HepG2 (cell line): ENCODE results near the gene LDLRAP1. TPM values are rescaled to one million over a fixed set of nuclear protein-coding genes. Genes with fewer than 3 reads are reported as not detected.

ENCODE experiments used
- ATAC-seq: fragments of 200-7000 bp; cut with Tn5 transposase; 3 replicates; pipeline ENCODE4 v1.9.1; 2020; ENCODE audit warnings: mild to moderate bottlenecking, moderate library complexity
- BruUV-seq: library from RNA; stranded (reverse); fragments of 400-500 nt; replicated peaks from 2 replicates; lab custom pipeline; 2021; lab: Mats Ljungman, UMichigan
- CTCF ChIA-PET: fragments of 300-600 bp; formaldehyde crosslinking; extraction: SDS; loops from one replicate; lab custom pipeline; 2021; ENCODE audit warnings: low total read pairs, inconsistent platforms, low intra/inter-chr PET ratio; lab: Yijun Ruan, JAX
- POLR2A ChIA-PET: fragments of 350-600 bp; sonication (Branson Sonifier 250); formaldehyde crosslinking; loops from one replicate; lab custom pipeline; 2020; ENCODE audit warnings: antibody characterized with exemption, inconsistent platforms; lab: Yijun Ruan, JAX
- DNase-seq: peaks from one replicate; pipeline ENCODE4 v3.0.0-alpha.2; 2015; ENCODE audit warnings: low spot score
- FAIRE-seq: peaks from 3 replicates; lab custom pipeline; 2011; peaks lifted over from hg19 to GRCh38; lab: Jason Lieb, UNC
- H2AFZ ChIP-seq: one replicate; pipeline ENCODE4 v1.6.1; 2011; ENCODE audit warnings: low read length, inconsistent platforms
- H3K27ac ChIP-seq: fragments of 300-600 bp; 3 replicates; pipeline ENCODE4 v1.8.0; 2011; ENCODE audit warnings: mixed run types, mild to moderate bottlenecking, mixed read lengths, low read length, inconsistent platforms; ENCODE audit not compliant: insufficient read depth; ENCODE audit errors: extremely low read length
- H3K27me3 ChIP-seq, 2 experiments: fragments of 200-600 bp in 1 of 2; 2 replicates in 1 of 2; 3 replicates in 1 of 2; pipeline versions ENCODE4 v1.6.0 to v1.8.0; 2011; ENCODE audit warnings: low read length in 2 of 2, mild to moderate bottlenecking in 2 of 2, moderate library complexity in 2 of 2, inconsistent platforms in 1 of 2; ENCODE audit not compliant: insufficient read depth in 2 of 2, control insufficient read depth in 1 of 2
- H3K36me3 ChIP-seq, 2 experiments: fragments of 200-600 bp in 1 of 2; replicated peaks in 1 of 2; 2 replicates in 1 of 2; 3 replicates in 1 of 2; pipeline versions ENCODE4 v1.5.1 to v1.8.0; 2011; ENCODE audit warnings: low read length in 2 of 2, inconsistent platforms in 1 of 2; ENCODE audit not compliant: insufficient read depth in 2 of 2, control insufficient read depth in 1 of 2
- H3K4me1 ChIP-seq: 2 replicates; pipeline ENCODE4 v1.5.1; 2012; ENCODE audit warnings: low read length, inconsistent platforms; ENCODE audit not compliant: insufficient read depth
- H3K4me2 ChIP-seq: 2 replicates; pipeline ENCODE4 v1.6.0; 2011; ENCODE audit warnings: low read depth, low read length, inconsistent platforms
- H3K4me3 ChIP-seq, 3 experiments: fragments of 200-600 bp in 1 of 3; sonication (generic), shearing (Covaris generic) in 1 of 3; replicated peaks in 1 of 3; 2 replicates each; pipeline ENCODE4 v1.5.1; 2011 to 2016; ENCODE audit warnings: low read length in 3 of 3, inconsistent platforms in 2 of 3, low read depth in 2 of 3, mild to moderate bottlenecking in 2 of 3, control low read depth in 1 of 3, mixed read lengths in 1 of 3; ENCODE audit not compliant: insufficient read depth in 1 of 3
- H3K79me2 ChIP-seq: one replicate; pipeline ENCODE4 v1.6.1; 2011; ENCODE audit warnings: low read length, inconsistent platforms; ENCODE audit not compliant: insufficient read depth
- H3K9ac ChIP-seq: 2 replicates; pipeline ENCODE4 v1.6.0; 2011; ENCODE audit warnings: mild to moderate bottlenecking, low read depth, low read length, inconsistent platforms; ENCODE audit not compliant: insufficient read depth
- H3K9me3 ChIP-seq: 2 replicates; pipeline ENCODE4 v1.5.1; 2012; ENCODE audit warnings: mild to moderate bottlenecking, low read length
- H4K20me1 ChIP-seq: 2 replicates; pipeline ENCODE4 v1.6.0; 2011; ENCODE audit warnings: inconsistent platforms, mild to moderate bottlenecking, low read length, moderate library complexity; ENCODE audit not compliant: insufficient read depth
- HOXA5 ChIP-seq: sonication (generic); formaldehyde crosslinking; IDR thresholded peaks from 2 replicates; pipeline ENCODE4 v1.4.0; 2020; ENCODE audit warnings: missing genetic modification reagents
- LCORL ChIP-seq, 2 experiments: fragments of 450-650 bp in 1 of 2; sonication (generic) in 1 of 2; formaldehyde crosslinking in 1 of 2; IDR thresholded peaks; 2 replicates each; pipeline versions ENCODE4 v1.5.0 to v1.6.1; 2017 to 2020; ENCODE audit warnings: antibody characterized with exemption in 1 of 2, missing genetic modification reagents in 1 of 2
- PHB2 ChIP-seq: fragments of 450-650 bp; IDR thresholded peaks from 2 replicates; pipeline ENCODE4 v1.6.1; 2018; ENCODE audit not compliant: partially characterized antibody
- RFX3 ChIP-seq: IDR thresholded peaks from 2 replicates; pipeline ENCODE4 v1.6.1; 2016; ENCODE audit warnings: missing biosample characterization, missing genetic modification reagents
- STAG1 ChIP-seq: sonication (generic); formaldehyde crosslinking; IDR thresholded peaks from 2 replicates; pipeline ENCODE4 v1.4.0; 2020; ENCODE audit warnings: missing genetic modification reagents
- TBX2 ChIP-seq: sonication (generic); formaldehyde crosslinking; IDR thresholded peaks from 2 replicates; pipeline ENCODE4 v1.5.0; 2020; ENCODE audit warnings: missing genetic modification reagents, mild to moderate bottlenecking, borderline replicate concordance
- ZNF782 ChIP-seq: sonication (generic); formaldehyde crosslinking; IDR thresholded peaks from 2 replicates; pipeline ENCODE4 v1.4.0; 2020; ENCODE audit warnings: missing genetic modification reagents, mild to moderate bottlenecking, borderline replicate concordance
- WGBS: methylation state at CpG from one replicate; pipeline ENCODE4 v1.1.6; 2017; ENCODE audit warnings: low lambda C conversion rate; 5-methylcytosine and 5-hydroxymethylcytosine counted together
- in situ Hi-C: cut with HindIII; loops from 2 replicates; pipeline ENCODE4 v1.10.0; 2017; ENCODE audit warnings: low pct_unique_long_range_greater_than_20kb; ENCODE audit not compliant: extremely low pct_ligation_motif_present
- intact Hi-C: fragments of 100-400 bp; cut with micrococcal nuclease; formaldehyde crosslinking; loops from one replicate; pipeline ENCODE4 v1.10.0; 2022; ENCODE audit not compliant: unreplicated experiment
- polyA plus RNA-seq, 8 experiments: library from polyadenylated mRNA; depleted of rRNA in 3 of 8; stranded (reverse) in 7 of 8; unstranded in 1 of 8; fragments of >200 nt; fragmentation: Illumina TruSeq in 4 of 8; extraction: Trizol in 4 of 8; gene quantifications; 2 replicates each; pipeline versions ENCODE4 v1.2.1 to v1.2.3, GENCODE V29; 2011 to 2016; ENCODE audit warnings: low read depth in 4 of 8, missing spikeins in 1 of 8, mixed read lengths in 1 of 8; ENCODE audit not compliant: insufficient read depth in 1 of 8
- total RNA-seq, 5 experiments: library from RNA; depleted of rRNA; stranded (reverse); fragments of >200 nt; fragmentation: Illumina TruSeq; extraction: Trizol; gene quantifications; 2 replicates each; pipeline ENCODE4 v1.2.3, GENCODE V29; 2016; ENCODE audit warnings: low read depth in 1 of 5
- TF ChIP-seq, protein P1 (sequence below): sonication (generic); formaldehyde crosslinking; IDR thresholded peaks from 2 replicates; pipeline ENCODE4 v1.4.0; 2020; ENCODE audit warnings: missing genetic modification reagents
- TF ChIP-seq, protein P2 (sequence below): sonication (generic); formaldehyde crosslinking; IDR thresholded peaks from 2 replicates; pipeline ENCODE4 v1.4.0; 2020; ENCODE audit warnings: missing genetic modification reagents
- TF ChIP-seq, protein P3 (sequence below): sonication (generic); formaldehyde crosslinking; IDR thresholded peaks from 2 replicates; pipeline ENCODE4 v1.4.0; 2020; ENCODE audit warnings: low read depth, mild to moderate bottlenecking, missing genetic modification reagents

The LDLRAP1 gene
- total and polyA plus RNA-seq, 2 of the 13 experiments (the other 11 are each of a cell fraction or from before 2014, with no cell fraction given), result 7.2 to 12.1 TPM

DNA sequence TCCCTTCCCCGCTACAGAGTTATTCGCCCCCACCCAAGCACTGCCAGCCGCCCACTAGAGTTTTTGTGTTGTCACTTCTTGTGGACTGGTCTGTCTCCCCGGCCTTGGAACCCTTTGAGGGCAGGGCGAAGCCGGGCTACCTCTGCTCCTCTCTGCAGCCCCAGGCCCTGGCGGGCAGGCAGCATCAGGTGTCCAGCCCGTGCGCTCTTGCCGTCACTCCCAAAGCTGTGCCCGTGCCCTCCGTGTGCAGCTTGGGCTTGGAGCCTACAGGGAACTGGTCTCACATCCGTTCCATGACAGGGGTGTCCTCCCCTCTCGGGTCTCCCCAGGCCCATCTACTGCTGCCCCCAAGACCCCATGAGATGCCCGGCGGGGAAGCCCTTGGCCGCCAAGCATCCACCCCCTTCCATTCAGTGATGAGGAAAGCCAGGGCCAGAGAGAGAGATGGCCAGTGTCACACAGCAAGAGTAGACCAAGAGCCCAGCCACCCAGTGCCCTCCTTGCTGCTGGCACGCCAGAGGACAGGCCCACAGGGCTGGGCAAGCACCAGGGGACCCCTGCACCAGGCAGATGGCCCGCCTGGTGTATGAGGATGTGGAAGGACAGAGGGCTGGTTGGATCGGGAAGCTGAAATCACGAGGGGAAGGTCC, 15.3 kb upstream of the LDLRAP1 start:
- Histone ChIP-seq H3K27me3 (peaks cover 1 to 4% of the 10 kb centered on the region in 2 experiments; a peak in 4 of 5 replicates), H3K4me1 (peaks cover 29% of the 10 kb centered on the region), H3K4me3 (no peak overlapping the region), H3K79me2 (no peaks in the 10 kb centered on the region), H2AFZ (no peak overlapping the region), H4K20me1 (no peaks in the 10 kb centered on the region), H3K36me3 (no peaks in the 10 kb centered on the region), H3K27ac (no peak overlapping the region), H3K9me3 (no peaks in the 10 kb centered on the region), H3K9ac (no peak overlapping the region), H3K4me2 (no peak overlapping the region)
- DNase-seq, result no peak
- in situ Hi-C loops, result no loop called here
- ChIA-PET CTCF (no interaction called here), POLR2A (no interaction called here)
- TF ChIP-seq STAG1 (CRISPR knock-in tag) (no peak), PHB2 (no peak), RFX3 (CRISPR knock-in tag) (no peak), TBX2 (CRISPR knock-in tag) (no peak), LCORL (IDR thresholded peaks at IDR 0.05) (no peak), LCORL (CRISPR knock-in tag; IDR thresholded peaks at IDR 0.05) (no peak), HOXA5 (CRISPR knock-in tag) (no peak), ZNF782 (CRISPR knock-in tag) (no peak)
- TF ChIP-seq, protein P1, sequence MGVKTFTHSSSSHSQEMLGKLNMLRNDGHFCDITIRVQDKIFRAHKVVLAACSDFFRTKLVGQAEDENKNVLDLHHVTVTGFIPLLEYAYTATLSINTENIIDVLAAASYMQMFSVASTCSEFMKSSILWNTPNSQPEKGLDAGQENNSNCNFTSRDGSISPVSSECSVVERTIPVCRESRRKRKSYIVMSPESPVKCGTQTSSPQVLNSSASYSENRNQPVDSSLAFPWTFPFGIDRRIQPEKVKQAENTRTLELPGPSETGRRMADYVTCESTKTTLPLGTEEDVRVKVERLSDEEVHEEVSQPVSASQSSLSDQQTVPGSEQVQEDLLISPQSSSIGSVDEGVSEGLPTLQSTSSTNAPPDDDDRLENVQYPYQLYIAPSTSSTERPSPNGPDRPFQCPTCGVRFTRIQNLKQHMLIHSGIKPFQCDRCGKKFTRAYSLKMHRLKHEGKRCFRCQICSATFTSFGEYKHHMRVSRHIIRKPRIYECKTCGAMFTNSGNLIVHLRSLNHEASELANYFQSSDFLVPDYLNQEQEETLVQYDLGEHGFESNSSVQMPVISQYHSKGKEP, result no peak
- TF ChIP-seq, protein P2, sequence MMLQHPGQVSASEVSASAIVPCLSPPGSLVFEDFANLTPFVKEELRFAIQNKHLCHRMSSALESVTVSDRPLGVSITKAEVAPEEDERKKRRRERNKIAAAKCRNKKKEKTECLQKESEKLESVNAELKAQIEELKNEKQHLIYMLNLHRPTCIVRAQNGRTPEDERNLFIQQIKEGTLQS (CRISPR knock-in tag), result no peak
- TF ChIP-seq, protein P3, sequence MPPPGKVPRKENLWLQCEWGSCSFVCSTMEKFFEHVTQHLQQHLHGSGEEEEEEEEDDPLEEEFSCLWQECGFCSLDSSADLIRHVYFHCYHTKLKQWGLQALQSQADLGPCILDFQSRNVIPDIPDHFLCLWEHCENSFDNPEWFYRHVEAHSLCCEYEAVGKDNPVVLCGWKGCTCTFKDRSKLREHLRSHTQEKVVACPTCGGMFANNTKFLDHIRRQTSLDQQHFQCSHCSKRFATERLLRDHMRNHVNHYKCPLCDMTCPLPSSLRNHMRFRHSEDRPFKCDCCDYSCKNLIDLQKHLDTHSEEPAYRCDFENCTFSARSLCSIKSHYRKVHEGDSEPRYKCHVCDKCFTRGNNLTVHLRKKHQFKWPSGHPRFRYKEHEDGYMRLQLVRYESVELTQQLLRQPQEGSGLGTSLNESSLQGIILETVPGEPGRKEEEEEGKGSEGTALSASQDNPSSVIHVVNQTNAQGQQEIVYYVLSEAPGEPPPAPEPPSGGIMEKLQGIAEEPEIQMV, result no peak
- 50% methylated on average over 14 of the region's 21 CpGs for WGBS
- no TSS peak for BruUV-seq
- no peak for ATAC-seq
- intact Hi-C loops, result no loop called here
- no peak for FAIRE-seq
